ENCODE measurements around the gene YAP1. TPM values are rescaled to one million over a fixed set of nuclear protein-coding genes. Genes with fewer than 3 reads are reported as not detected.
A peak's percentile ranks its signal among the peaks of the same experiment; 100 is the strongest.

Gene YAP1
- total RNA-seq, 1 donor from 2014 or later = 92.9 TPM

DNA sequence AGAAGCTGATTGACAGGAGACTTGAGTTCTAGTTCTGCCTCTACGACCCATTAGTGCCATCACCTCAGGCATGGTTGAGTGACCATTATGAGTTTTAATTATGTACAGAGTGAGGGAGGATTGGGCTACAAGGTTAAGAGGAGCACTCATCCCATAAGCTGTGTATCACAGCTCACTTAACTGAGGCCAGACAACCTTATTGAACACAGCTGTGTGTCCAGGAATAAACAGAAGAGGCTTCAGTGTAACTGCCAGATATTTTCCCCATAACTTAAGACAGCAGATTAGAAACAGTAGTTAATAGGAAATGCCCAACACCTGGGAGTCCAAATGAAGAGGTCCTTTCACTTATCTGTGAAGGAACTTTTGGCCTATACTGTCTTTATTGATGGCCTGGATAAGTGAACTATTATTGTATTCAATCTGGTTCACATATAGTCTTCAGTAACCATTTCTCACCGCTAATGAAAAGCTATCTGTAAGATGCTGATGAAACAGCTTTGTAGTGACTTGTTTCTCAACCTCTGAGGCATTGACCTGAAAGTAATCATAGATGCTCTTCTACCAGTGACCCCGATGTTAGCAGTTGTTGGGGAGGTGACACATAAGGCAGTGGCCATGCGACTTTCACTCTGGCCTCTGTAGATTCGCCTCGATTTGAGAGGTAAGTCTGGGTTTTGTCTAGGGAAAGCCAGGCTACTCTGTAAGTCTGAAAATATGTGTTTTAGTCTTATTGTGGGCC lies 41.7 kb downstream of the YAP1 start:
- ATAC-seq (no peak), DNase-seq (ENCODE audit: missing footprints) (no peak)
- intact Hi-C loops (cut with DNase I) = no loop called here

DNA sequence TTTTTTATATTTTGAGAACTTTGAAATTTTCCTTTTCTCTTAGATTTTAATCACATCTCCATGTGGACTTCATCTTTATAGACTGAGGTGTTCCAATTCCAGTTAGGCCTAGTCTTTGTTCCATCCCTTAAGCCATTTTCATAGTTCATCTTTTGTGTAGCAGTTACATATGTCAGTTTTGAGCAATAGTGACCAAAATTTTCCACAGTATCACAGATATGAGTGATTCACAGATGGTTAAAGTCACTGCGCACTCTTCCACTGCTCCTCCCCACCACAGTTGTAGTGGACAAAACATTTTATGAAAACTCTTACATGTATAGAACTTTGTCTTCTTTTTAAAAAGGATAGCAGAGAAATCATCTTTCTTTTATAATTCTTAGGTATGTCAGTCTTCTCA lies 42.8 kb downstream of the YAP1 start:
- ATAC-seq (no peak), DNase-seq (ENCODE audit: missing footprints) (no peak)
- intact Hi-C loops (cut with DNase I) = no loop called here

DNA sequence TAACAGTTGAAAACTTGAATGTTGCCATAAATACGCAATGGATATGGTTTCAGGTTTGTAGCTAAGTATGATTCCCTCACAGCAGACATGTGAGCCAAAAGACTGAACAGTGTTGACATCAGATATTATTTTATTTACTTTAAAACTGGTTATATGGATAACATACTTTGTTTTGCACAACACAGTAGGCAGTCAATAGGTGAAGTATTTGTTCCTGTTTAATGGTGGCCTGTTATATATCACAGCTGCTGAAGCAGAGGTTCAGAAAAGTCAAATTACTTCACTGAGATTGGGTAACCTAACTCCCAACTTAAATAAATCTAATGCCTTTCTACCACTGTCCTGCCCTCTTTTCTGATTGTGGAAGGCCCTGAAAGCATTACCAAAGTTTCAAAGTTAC lies 44.6 kb downstream of the YAP1 start:
- intact Hi-C loops (cut with DNase I) = no loop called here

DNA sequence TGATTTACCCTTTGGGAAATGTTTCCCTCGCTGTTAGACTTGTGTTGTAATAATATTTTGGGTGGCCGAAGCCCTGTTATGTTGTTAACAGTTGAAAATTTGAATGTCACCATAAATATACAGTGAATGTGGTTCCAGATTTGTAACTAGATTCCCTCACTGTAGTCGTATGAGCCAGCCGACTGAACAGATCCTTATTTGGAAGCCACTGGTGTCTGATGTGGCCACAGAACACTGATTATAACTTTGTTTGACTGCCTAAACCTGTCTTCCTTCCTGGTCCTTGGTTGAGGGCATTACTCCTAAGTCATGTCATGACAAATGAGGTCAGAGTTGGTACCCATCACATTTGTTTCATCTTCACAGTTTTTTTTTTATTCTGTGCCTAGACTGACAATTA lies 45.4 kb downstream of the YAP1 start:
- DNase-seq (ENCODE audit: missing footprints) (no peak), ATAC-seq (no peak)
- intact Hi-C loops (cut with DNase I) = no loop called here

More for the DNA sequence above, 44.6 kb downstream of the YAP1 start:
- ATAC-seq (no peak), DNase-seq (ENCODE audit: missing footprints) (no peak)

DNA sequence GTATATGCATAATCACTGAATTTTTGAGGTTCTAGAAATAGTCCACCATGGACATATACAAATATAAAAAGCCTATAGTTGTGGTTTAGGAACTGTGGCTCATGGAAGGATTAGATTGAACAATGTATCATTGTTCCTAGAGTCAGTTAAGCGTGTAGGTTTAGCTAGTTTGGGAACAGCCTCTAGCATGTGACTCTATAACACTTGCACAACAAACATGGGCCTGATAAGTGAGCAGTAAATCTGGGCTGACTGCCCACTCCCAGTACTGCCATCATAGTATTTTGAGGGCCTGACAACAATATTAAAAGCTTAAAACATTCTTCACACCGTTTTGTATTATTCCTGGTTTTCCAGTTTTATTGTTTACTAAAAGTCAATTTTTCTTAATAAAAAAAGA lies 47.0 kb downstream of the YAP1 start:
- intact Hi-C loops (cut with DNase I) = no loop called here
- DNase-seq (ENCODE audit: missing footprints) (no peak), ATAC-seq (peak; percentile 93)

DNA sequence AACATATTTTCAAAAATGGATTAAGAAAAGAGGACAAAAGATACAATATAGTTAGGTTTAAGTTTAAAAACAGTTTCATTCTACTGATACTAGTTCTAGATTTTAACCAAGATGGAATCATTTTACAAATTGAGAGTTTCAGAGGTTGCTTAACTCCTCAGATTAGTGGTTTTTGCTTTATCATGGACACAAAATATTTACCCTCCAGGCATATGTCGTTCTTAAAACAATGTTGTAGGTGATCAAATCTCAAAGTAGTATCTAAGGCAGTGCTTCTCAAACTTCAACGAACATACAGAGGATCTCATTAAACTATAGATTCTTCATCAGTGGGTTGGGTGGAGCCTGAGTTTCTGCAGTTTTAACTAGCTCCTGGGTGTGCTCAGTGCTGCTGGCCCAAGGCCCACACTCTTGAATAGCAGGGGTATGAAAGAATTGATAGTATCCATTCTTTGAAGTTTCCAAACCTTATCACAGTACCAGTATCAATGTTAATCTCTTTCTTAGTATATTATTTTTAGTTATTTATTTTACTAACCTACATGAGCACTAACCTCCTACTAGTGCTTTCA lies 48.0 kb downstream of the YAP1 start:
- ATAC-seq (no peak), DNase-seq (ENCODE audit: missing footprints) (no peak)
- intact Hi-C loops (cut with DNase I) = no loop called here

DNA sequence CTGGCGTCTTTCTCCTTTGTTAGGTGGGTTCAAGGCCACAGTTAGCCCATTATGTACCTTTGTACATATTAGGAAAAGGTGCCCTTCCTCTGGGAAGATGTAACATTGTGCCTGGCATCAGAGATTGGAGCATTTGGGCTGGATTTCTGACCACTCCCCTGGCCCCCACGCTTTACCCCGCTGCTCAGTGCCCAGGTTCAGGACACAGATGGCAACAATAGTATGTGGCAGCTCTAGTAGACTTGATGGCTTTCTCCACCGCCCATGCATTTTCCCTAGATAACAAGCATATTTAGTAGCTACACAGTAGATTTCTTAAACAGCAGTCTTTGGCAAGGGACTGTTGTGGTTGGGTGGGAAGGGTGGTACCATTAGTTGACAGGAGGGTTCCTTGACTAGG lies 53.1 kb downstream of the YAP1 start:
- ATAC-seq = no peak

DNA sequence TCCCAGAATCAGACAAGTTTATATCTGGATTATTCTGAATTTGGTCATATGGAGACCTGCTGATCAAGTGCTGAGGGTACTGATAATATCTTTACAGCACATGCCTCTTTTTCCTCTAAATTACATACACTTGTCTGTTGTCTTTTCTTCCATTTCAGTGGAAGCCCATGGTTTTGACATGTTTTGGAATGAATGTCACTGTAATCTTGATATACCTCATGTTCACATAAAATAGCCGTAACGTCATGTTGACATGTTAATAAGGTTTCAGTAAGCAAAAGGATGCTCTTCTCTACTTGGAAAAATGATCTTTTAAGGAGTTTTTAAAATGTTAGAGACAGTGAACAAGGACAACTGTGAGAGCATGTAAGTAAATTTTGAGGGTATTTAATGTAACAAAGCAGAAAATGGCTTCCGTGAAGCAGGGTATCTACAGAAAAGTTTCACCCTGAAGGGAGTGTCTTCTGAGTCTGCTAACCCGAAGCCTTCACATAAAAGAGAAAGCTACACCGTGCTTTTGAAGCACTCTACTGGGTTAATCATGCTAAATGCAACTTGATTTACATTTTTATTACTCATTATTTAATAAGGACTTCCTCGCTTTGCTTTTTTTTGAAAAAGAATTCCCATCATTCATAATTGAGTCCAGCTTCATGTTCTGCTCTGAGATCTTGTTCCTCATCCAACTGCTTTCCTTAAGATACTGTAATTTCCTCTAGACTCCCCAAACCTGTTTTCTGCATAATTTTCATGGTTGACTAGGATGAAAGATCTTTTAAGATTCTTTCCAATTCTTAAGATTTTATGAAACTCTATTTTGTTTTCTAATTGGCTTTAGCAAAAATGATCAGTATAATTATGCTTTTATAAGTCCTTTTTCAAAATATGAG lies 56.2 kb downstream of the YAP1 start:
- ATAC-seq (no peak), DNase-seq (ENCODE audit: missing footprints) (no peak)
- intact Hi-C loops (cut with DNase I) = no loop called here

More for the DNA sequence above, 53.1 kb downstream of the YAP1 start:
- intact Hi-C loops (cut with DNase I) = no loop called here
- no peak for DNase-seq (ENCODE audit: missing footprints)

DNA sequence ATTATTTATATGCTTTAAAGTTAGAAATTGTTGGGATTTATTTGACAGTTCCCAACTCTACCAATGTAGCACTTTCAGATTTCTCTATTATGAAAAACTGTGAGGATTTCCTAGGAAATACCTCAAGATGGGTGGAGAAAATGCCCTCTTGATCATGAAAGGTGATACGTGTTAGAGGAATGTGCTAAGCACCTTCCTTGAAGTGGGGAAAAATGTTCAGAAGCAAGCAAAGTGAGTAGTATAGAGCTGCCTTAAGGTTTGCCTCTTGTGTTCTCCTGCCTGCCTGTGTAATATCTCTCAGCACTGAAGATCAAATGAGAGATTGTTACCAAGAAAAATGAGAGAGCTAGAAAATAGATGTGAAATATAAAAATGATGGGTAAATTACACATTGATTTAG lies 58.2 kb downstream of the YAP1 start:
- no peak for DNase-seq (ENCODE audit: missing footprints)
- intact Hi-C loops (cut with DNase I) = no loop called here

DNA sequence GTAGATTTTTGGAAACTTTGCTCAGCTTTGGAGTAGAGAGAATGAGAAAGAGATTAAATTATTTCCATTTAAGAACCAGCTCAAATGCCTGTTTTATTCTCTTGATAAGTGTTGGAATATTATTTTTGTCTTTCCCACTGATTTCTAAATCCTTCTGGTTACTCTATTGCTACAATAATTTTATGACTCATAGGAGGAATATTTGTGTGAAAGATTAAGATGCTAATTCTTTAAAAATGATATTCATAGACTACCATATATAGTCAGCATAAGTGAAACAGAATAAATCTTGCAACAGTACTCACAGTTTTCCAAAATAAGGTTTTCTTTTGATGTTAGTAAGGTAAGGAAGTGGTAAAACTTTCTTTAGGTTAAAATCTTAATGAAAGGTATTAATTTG lies 60.9 kb downstream of the YAP1 start:
- ATAC-seq (peak; percentile 28), DNase-seq (ENCODE audit: missing footprints) (no peak)
- intact Hi-C loops (cut with DNase I) = no loop called here

More for the DNA sequence above, 58.2 kb downstream of the YAP1 start:
- ATAC-seq = no peak

DNA sequence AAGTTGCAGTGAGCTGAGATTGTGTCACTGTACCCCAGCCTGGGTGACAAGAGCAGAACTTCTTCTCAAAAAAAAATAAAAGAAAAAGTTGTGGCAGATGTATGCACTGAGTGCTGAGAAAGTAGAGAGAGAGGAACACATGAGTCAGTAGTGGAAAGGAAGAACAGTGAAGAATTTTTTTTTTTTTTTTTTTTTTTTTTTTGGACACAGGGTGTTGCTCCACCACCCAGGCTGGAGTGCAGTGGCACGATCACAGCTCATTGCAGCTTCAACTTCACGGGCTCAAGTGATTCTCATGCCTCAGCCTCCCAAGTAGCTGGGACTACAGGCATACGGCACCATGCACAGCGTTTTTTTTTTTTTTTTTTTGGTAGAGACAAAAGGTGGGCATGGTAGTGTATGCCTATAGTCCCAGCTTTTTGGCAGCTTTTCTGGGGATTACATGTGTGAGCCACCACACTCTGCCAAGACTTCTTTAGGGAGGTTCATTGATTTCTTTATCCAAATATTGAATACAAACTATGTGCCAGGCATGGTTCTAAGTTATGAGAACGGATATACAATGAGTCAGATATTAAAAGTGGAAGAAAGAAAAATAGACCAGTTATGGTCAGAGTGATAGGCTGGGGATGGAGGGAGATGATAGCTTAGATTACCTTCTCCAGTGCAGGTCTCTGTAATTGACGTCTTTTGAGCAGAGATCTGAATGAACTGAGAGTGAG lies 62.0 kb downstream of the YAP1 start:
- ATAC-seq = no peak
- no peak for DNase-seq (ENCODE audit: missing footprints)
- intact Hi-C loops (cut with DNase I) = no loop called here

DNA sequence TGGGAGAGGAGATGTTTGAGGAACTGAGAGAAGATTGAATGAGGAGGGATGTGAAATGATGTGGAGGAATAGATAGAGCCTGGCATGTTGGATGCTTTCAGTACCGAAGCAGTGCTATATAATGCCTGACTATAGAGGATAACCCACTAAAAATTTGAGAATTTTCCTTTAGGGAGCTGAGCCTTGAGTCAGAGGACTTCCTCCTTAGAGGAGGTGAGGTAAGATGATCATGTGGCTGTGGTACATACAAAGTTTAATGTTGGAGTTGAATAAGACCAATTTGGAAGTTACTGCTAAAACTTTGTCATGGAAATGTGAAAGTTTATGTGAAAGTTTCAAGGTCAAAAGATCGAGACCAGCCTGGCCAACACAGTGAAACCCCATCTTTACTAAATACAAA lies 66.9 kb downstream of the YAP1 start:
- ATAC-seq = no peak
- DNase-seq (ENCODE audit: missing footprints) = no peak
- intact Hi-C loops (cut with DNase I) = no loop called here

DNA sequence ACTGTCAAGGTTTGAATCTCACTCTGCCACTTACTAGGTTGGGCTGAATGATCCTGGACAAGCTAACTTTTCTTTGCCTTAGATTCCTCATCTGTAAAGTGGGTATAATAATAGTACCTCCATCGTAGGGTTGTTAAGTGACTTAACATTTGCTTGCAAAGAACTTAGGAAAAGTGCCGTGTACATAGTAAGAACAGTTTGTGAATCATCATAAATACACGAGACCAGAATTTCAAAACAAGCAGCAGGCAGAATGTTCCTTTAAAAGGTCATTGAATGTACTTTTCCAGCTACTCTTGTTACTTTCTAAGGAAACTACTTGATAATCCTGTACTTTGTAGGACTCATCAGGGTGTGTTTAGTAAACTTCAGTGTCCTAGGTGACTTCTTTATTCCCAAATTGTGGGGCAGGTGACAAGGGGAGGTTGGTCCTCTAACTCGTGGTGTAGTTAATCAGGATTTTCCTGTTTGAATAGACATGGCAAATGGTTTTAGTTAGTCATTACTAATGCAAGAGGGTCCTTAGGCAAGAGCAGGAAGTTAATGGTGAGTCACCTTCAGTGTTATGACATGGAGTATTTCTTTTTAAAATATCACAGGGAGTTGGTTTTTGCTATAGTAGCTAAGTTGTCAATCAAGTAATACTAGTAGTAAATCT lies 67.9 kb downstream of the YAP1 start:
- intact Hi-C loops (cut with DNase I) = no loop called here
- no peak for DNase-seq (ENCODE audit: missing footprints)
- no peak for ATAC-seq

DNA sequence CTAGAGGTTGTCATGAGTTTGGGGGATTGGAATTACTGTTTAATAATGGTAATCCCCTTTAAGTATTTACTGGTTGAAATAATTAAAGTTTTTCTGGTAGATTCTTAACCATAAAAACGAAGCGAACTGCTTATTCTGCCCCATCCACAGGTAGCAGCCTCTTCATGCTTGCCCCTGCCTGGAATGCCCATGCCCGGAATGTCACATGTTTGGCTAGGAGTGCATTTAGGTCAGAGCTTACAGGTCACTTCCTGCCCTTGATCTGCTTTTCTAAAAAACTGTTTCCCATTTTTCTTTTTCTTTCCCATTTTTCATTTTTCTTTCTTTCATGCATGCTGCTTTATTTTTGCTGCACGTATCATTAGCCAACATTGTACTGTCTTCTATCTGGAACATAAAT lies 69.1 kb downstream of the YAP1 start:
- intact Hi-C loops (cut with DNase I) = no loop called here

DNA sequence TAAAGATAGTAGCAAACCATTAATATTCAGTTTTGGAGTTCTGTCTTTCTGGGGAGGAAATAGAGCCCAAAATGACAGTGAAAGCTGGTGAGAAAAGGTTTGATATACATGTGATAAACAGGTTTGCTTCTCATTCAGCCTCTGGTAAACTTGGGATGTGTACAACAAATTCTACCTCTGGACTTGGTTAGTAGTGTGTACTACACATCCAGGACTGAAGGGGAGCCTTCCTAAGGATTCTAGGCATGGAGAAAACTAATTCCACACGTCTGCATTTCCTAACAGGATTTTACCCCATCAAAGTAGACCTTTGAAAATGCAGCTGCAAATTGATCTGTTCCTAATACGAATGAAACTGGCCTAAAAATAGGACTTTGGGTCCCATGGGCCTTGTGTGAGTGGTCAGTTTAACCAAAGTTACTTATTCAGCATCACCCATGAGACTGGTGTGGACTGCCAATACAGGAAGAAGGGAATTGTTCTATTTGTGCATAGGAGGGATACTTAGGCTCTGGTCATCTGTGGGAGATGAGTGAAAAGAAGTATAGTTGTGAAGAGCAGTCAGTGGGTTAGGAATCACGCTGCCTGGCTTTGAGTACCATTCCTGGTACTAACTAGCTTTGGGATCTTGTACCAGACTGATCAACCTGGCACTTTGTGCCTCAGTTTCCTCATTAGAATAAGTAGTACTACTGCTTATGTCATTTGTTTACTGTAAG lies 74.2 kb downstream of the YAP1 start:
- intact Hi-C loops (cut with DNase I) = no loop called here
- ATAC-seq = no peak

More for the DNA sequence above, 69.1 kb downstream of the YAP1 start:
- DNase-seq (ENCODE audit: missing footprints) (no peak), ATAC-seq (no peak)

DNA sequence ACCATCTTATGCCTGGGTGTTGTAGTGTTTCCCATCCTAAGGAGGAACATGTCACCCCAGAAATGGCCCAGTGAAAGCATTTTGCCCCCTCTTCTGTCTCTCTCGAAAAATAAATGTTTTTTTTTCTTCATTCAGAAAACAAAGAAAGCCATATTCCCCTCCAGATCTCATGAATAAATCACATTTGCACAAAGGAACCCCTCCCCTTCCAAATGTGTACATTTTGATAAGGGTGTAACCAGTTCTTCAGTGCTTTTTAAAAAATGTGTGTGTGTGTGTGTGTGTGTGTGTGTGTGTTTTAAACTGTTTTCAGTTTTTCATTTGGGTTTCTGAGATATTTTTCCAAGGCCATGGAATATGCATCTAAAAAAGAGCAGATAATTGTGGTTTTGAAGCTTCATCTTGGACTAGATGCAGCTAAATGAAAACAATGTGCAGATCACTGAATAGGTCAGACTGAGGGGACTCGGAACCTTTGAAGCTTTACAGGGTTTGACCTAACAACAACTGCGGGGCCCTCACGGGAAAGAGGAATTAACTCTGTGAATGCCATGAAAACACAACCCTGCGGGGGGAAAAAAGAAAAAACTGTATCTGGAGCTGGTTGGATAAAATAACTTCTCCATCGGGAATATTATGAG lies 76.4 kb downstream of the YAP1 start:
- DNase-seq (ENCODE audit: missing footprints) (no peak), ATAC-seq (no peak)
- intact Hi-C loops (cut with DNase I) = no loop called here

More for the DNA sequence above, 74.2 kb downstream of the YAP1 start:
- no peak for DNase-seq (ENCODE audit: missing footprints)

DNA sequence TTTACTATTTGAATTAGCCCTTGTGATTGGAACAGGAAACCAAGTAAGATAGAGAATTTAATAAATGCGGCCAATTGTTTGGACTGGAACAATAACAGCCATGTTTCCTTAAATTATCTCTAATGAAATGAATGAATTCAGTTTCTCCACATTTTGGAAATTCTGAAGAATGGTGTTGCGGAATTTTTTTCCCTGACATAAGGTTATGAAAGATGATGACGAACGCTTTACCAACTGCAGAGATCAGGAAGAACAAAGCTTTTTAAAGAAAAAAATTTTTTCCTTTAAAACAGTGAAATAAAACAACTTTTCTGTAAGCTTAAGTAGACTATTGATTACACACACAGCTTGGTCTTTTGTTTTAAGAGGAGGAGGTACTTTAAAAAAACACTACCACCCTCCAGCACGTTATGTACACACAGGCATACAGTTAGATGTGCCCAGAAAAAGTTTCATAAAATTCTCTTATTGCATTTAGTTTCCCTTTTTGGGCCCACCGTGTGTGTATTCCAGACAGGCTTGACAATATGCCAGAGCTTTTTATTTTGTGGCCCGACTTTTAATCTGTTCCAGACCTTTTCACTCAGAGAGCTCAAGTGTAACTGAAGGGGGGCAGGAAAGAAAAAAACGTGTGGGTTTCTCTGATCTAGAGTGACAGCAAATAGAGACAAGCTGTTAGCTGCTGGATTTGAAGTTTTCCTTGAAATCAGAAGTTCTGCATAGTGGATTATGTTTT lies 77.3 kb downstream of the YAP1 start:
- intact Hi-C loops (cut with DNase I) = no loop called here
- ATAC-seq (no peak), DNase-seq (ENCODE audit: missing footprints) (no peak)

All from Right ventricle myocardium inferior (tissue), 1 donor.